Measurements from ENCODE around the gene GPR68. TPM values are rescaled to one million over a fixed set of nuclear protein-coding genes. Genes with fewer than 3 reads are reported as not detected.

GPR68 gene
- total RNA-seq, 2 donors from 2014 or later: 1.8 to 2.0 TPM

- ATAC-seq (ENCODE audit: insufficient number of reproducible peaks, low FRiP score, low read depth) (no peak), DNase-seq (ENCODE audit: low spot score) (no peak)
- H3K9me3 ChIP-seq: no peaks in the 10 kb centered on the region
- H3K4me3 ChIP-seq: no peak overlapping the region
- no peak overlapping the region for H3K27ac ChIP-seq
- no peak for TF ChIP-seq CTCF (IDR thresholded peaks at IDR 0.05)
- H3K36me3 ChIP-seq: no peaks in the 10 kb centered on the region
- peaks cover 0 to 5% of the 10 kb centered on the region in 2 donors for H3K4me1 ChIP-seq (ENCODE audit: control insufficient read depth in 1 of 2, low read depth in 2 of 2)
- no peaks in the 10 kb centered on the region for H3K27me3 ChIP-seq (replicated peaks; ENCODE audit: insufficient read depth)
Observed at GRCh38 chr14:91263329-91263728, 18.8 kb upstream of the GPR68 start.

- H3K4me3 ChIP-seq: no peak overlapping the region
- H3K36me3 ChIP-seq: no peaks in the 10 kb centered on the region
- ATAC-seq (ENCODE audit: insufficient number of reproducible peaks, low FRiP score, low read depth) (no peak), DNase-seq (ENCODE audit: low spot score) (no peak)
- H3K27me3 ChIP-seq (replicated peaks; ENCODE audit: insufficient read depth): no peaks in the 10 kb centered on the region
- peaks cover 0 to 11% of the 10 kb centered on the region in 2 donors for H3K4me1 ChIP-seq (ENCODE audit: control insufficient read depth in 1 of 2, low read depth in 2 of 2)
- H3K27ac ChIP-seq: no peak overlapping the region
- no peaks in the 10 kb centered on the region for H3K9me3 ChIP-seq
- no peak for TF ChIP-seq CTCF (IDR thresholded peaks at IDR 0.05)
Observed at GRCh38 chr14:91261986-91262549, 17.6 kb upstream of the GPR68 start.

- Histone ChIP-seq H3K27ac (no peak overlapping the region), H3K9me3 (no peaks in the 10 kb centered on the region), H3K36me3 (no peaks in the 10 kb centered on the region), H3K27me3 (replicated peaks; ENCODE audit: insufficient read depth) (no peaks in the 10 kb centered on the region), H3K4me3 (no peak overlapping the region), H3K4me1 (ENCODE audit: control insufficient read depth in 1 of 2, low read depth in 2 of 2) (peaks cover 0 to 11% of the 10 kb centered on the region in 2 donors)
- no peak for DNase-seq (ENCODE audit: low spot score)
- no peak for ATAC-seq (ENCODE audit: insufficient number of reproducible peaks, low FRiP score, low read depth)
- no peak for TF ChIP-seq CTCF (IDR thresholded peaks at IDR 0.05)
Observed at GRCh38 chr14:91261115-91261514, 16.6 kb upstream of the GPR68 start.

GRCh38 chr14:91258876-91259275 lies 14.4 kb upstream of the GPR68 start:
- DNase-seq (ENCODE audit: low spot score): no peak
- H3K4me3 ChIP-seq: no peak overlapping the region
- no peak for TF ChIP-seq CTCF (IDR thresholded peaks at IDR 0.05)
- no peaks in the 10 kb centered on the region for H3K27me3 ChIP-seq (replicated peaks; ENCODE audit: insufficient read depth)
- no peaks in the 10 kb centered on the region for H3K9me3 ChIP-seq
- H3K27ac ChIP-seq: no peak overlapping the region
- H3K36me3 ChIP-seq: no peaks in the 10 kb centered on the region
- H3K4me1 ChIP-seq (ENCODE audit: control insufficient read depth in 1 of 2, low read depth in 2 of 2): peaks cover 0 to 8% of the 10 kb centered on the region in 2 donors
- no peak for ATAC-seq (ENCODE audit: insufficient number of reproducible peaks, low FRiP score, low read depth)

GRCh38 chr14:91258011-91258618 lies 13.6 kb upstream of the GPR68 start:
- H3K4me1 ChIP-seq (ENCODE audit: control insufficient read depth in 1 of 2, low read depth in 2 of 2): peaks cover 0 to 12% of the 10 kb centered on the region in 2 donors
- DNase-seq (ENCODE audit: low spot score) (no peak), ATAC-seq (ENCODE audit: insufficient number of reproducible peaks, low FRiP score, low read depth) (peak; percentile 19)
- no peaks in the 10 kb centered on the region for H3K36me3 ChIP-seq
- no peak overlapping the region for H3K4me3 ChIP-seq
- H3K27me3 ChIP-seq (replicated peaks; ENCODE audit: insufficient read depth): no peaks in the 10 kb centered on the region
- no peaks in the 10 kb centered on the region for H3K9me3 ChIP-seq
- TF ChIP-seq CTCF (IDR thresholded peaks at IDR 0.05): no peak
- no peak overlapping the region for H3K27ac ChIP-seq

Data from thoracic aorta (tissue), 2 donors.